Mucosa of descending colon (tissue), 3 donors: ENCODE data around the gene GRHPR. TPM values are rescaled to one million over a fixed set of nuclear protein-coding genes. Genes with fewer than 3 reads are reported as not detected.

Experiments used
- ATAC-seq: fragments of 200-7000 bp; cut with Tn5 transposase; one replicate; pipeline ENCODE4 v1.9.1; 2020; ENCODE audit warnings: mild to moderate bottlenecking, moderate library complexity
- DNase-seq, 3 donors: peaks; one replicate each; pipeline ENCODE4 v3.0.0-alpha.2; 2020
- H3K36me3 ChIP-seq: fragments of 200-600 bp; one replicate; pipeline ENCODE4 v1.8.0; 2021; ENCODE audit warnings: low read depth, mild to moderate bottlenecking
- H3K4me1 ChIP-seq: fragments of 200-600 bp; one replicate; pipeline ENCODE4 v1.8.0; 2021; ENCODE audit warnings: low read depth, mild to moderate bottlenecking
- H3K4me3 ChIP-seq: fragments of 200-600 bp; one replicate; pipeline ENCODE4 v1.8.0; 2021; ENCODE audit warnings: mild to moderate bottlenecking
- H3K9me3 ChIP-seq: fragments of 200-600 bp; one replicate; pipeline ENCODE4 v1.8.0; 2021; ENCODE audit warnings: mild to moderate bottlenecking
- intact Hi-C, 2 donors: fragments of 100-400 bp; cut with DNase I in 1 of 2; cut with micrococcal nuclease in 1 of 2; formaldehyde crosslinking; loops; one replicate each; pipeline versions ENCODE4 v1.11.0 to v1.11.1; 2022; cut with DNase I, micrococcal nuclease
- total RNA-seq, 3 donors: library from RNA; stranded (reverse); fragmentation: NEBNext Ultra II Directional in 2 of 3; extraction: Animal tissue kit (Norgen Biotek cat#: 25700) in 2 of 3; gene quantifications; one replicate each; pipeline versions ENCODE4 v1.2.1 to v1.2.4, GENCODE V29; 2021 to 2023
- TF ChIP-seq, protein P1 (sequence below): fragments of 200-600 bp; IDR thresholded peaks from one replicate; pipeline ENCODE4 v1.8.0; 2022; ENCODE audit warnings: antibody characterized with exemption, mild to moderate bottlenecking
- donor health status: DM: no; HTN: no; CAD: no; lungs with moderate emphysema.
- donor health status: DM: no; HTN: no; CAD: no.
- donor health status: DM: no; HTN: yes; CAD: no.

Gene GRHPR
- total RNA-seq, 3 donors from 2014 or later, result 63.0 to 81.3 (median 79.5) TPM

GRCh38 chr9:37382982-37383357 lies 39.5 kb upstream of the GRHPR start:
- TF ChIP-seq, protein P1, sequence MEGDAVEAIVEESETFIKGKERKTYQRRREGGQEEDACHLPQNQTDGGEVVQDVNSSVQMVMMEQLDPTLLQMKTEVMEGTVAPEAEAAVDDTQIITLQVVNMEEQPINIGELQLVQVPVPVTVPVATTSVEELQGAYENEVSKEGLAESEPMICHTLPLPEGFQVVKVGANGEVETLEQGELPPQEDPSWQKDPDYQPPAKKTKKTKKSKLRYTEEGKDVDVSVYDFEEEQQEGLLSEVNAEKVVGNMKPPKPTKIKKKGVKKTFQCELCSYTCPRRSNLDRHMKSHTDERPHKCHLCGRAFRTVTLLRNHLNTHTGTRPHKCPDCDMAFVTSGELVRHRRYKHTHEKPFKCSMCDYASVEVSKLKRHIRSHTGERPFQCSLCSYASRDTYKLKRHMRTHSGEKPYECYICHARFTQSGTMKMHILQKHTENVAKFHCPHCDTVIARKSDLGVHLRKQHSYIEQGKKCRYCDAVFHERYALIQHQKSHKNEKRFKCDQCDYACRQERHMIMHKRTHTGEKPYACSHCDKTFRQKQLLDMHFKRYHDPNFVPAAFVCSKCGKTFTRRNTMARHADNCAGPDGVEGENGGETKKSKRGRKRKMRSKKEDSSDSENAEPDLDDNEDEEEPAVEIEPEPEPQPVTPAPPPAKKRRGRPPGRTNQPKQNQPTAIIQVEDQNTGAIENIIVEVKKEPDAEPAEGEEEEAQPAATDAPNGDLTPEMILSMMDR, result no peak
- intact Hi-C loops, result no loop called here
- no peak for DNase-seq
- no peak for ATAC-seq
- Histone ChIP-seq H3K9me3 (no peaks in the 10 kb centered on the region), H3K4me1 (no peaks in the 10 kb centered on the region), H3K4me3 (no peak overlapping the region), H3K36me3 (no peaks in the 10 kb centered on the region)

GRCh38 chr9:37383393-37383792 lies 39.1 kb upstream of the GRHPR start:
- TF ChIP-seq, protein P1, result no peak
- no peaks in the 10 kb centered on the region for H3K36me3 ChIP-seq
- DNase-seq, result no peak
- no peak for ATAC-seq
- intact Hi-C loops, result no loop called here
- no peaks in the 10 kb centered on the region for H3K9me3 ChIP-seq
- H3K4me3 ChIP-seq, result no peak overlapping the region
- H3K4me1 ChIP-seq, result no peaks in the 10 kb centered on the region

DNA sequence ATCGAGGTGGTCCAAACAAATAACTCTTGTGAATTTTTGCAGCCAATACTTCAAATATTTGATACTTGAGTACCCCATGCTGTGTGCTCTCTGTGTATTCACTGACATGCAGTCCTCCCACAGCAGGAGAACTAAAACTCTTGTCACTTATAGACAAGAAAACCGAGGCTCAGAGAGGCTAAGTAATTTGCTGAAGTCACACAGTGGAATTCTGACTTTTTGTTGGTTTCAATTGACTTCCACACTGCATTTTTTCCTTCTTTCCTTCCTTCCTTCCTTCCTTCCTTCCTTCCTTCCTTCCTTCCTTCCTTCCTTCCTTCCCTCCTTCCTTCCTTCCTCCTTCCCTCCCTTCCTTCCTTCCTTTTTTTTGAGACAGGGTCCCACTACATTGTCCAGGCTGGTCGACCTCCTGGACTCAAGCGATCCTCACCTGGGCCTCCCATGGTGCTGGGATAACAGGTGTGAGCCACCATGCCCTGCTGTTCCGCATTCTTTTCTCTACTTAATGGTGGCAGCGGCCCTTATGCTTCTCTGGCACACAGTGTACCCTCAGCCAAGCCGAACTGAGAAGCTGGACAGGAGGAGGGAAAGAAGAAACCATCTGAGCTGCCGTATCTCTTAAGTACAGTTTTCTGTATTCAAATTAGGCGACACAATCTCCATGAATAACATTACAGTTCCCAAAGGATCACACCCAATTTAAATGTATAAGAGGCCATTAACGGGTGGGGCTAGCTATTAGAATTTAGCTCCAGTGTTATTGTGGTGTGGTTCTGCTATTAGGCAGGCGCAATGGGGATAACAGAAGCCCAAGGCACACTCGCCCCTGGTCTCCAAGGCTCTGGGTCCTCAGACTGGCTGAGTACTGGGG lies 38.4 kb upstream of the GRHPR start:
- ATAC-seq, result no peak
- H3K4me3 ChIP-seq, result no peak overlapping the region
- intact Hi-C loops, result no loop called here
- H3K9me3 ChIP-seq, result no peaks in the 10 kb centered on the region
- no peaks in the 10 kb centered on the region for H3K4me1 ChIP-seq
- TF ChIP-seq, protein P1, result no peak
- no peaks in the 10 kb centered on the region for H3K36me3 ChIP-seq
- no peak for DNase-seq

- Histone ChIP-seq H3K4me1 (no peaks in the 10 kb centered on the region), H3K9me3 (no peaks in the 10 kb centered on the region), H3K36me3 (no peaks in the 10 kb centered on the region), H3K4me3 (no peak overlapping the region)
- intact Hi-C loops, result no loop called here
- ATAC-seq (no peak), DNase-seq (no peak)
- TF ChIP-seq, protein P1, result no peak
Measured at GRCh38 chr9:37385286-37385685, 37.2 kb upstream of the GRHPR start.

DNA sequence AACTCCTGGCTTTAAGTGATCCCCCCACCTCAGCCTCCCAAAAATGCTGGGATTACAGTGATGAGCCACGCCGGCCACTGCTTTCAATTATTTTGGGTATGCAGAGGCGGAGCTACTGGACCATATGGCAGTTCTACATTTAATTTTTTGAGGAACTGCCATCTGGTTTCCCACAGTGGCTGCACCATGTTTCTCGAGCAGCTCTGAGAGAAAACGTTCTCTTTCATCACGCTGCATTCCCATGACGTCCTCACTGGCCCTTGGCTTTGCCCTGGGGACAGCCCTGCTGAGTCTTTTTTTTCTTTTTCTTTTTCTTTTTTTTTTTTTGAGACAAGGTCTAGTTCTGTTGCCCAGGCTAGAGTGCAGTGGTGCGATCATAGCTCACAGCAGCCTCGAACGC lies 35.5 kb upstream of the GRHPR start:
- H3K9me3 ChIP-seq, result no peaks in the 10 kb centered on the region
- H3K36me3 ChIP-seq, result no peaks in the 10 kb centered on the region
- DNase-seq (no peak), ATAC-seq (no peak)
- TF ChIP-seq, protein P1, result no peak
- no peak overlapping the region for H3K4me3 ChIP-seq
- no peaks in the 10 kb centered on the region for H3K4me1 ChIP-seq
- intact Hi-C loops, result no loop called here
